GM20431 (cell line): ENCODE measurements around the gene MOK.

Experiments
- in situ Hi-C: fragments of 300-500 bp; cut with MseI, MboI; formaldehyde crosslinking; loops from one replicate; pipeline ENCODE4 v1.15.0; 2020; ENCODE audit warnings: low sequenced_read_pairs; ENCODE audit not compliant: unreplicated experiment

Gene MOK

DNA sequence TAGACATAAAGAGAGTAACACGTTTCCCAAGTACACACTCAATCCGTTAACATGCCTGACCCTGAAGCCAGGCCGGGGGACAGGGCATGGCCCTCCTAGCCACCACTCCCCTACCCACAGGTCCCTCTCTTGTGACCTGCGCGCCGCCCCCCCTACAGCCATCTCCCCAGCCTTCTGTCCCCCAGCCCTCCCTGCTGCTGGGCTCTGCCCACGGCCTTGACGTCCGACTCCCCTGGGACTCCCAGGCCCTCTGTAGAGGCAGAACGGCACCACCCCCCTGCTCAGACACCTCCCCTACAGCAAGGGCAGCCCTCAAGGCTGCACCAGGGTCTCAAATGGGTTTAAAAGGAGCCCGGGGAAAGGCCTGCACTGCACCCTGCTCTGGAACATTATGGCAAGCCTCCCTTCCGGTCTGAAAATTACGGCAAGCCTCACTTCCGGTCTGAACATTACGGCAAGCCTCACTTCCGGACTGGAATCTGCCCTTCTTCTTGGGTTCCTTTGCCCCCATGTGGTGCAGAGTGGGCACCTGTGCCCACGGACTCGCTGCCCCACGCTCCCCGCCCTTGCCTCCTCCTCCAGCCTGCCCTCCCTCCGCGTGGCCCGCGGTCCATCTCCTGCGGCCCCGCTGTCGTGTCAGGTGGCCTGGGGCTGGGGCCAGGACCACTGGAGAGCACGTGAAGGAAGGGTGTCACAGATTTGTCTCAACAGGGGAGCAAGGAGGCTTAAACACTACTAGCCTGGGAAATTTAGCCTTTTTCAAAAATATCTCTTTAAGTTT, 77.6 kb downstream of the MOK start:
- in situ Hi-C loops, result no loop called here

DNA sequence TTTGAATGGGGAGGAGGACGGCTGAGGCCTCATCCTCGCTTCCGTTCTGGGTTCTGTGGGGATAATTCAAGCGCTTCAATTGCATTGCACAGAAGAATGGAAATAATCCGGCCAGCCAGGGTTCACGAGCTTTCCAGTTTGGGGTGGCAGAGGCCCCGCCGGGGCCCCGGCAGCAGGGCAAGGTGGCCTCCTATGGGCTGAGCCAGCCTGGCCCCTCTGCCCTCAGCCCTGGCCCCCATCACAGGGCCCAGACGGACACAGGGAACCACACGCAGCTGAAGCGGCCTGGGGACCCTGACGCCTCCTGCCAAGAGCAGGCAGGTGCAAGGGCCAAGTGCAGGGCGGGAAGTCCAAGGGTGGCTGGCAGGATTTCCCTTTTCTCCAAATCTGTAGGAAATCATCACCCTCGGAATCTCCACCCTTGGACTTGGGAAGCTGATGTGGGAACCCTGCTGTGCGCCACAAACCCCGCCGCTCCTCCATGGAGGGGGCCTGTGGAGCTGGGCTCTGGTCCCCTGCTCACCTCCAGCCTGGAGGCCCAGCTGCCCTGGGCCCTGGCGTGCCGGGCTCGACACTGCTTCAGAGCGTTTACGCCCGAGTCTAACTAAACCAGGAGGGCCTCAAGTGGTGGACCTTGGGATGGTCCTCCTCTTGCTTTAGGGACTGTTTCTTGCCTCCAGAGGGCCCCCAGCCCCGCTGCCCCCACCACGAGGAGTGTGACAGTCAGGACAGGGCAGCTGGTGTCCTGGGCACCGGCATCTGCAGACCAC, 78.4 kb downstream of the MOK start:
- in situ Hi-C loops, result no loop called here

DNA sequence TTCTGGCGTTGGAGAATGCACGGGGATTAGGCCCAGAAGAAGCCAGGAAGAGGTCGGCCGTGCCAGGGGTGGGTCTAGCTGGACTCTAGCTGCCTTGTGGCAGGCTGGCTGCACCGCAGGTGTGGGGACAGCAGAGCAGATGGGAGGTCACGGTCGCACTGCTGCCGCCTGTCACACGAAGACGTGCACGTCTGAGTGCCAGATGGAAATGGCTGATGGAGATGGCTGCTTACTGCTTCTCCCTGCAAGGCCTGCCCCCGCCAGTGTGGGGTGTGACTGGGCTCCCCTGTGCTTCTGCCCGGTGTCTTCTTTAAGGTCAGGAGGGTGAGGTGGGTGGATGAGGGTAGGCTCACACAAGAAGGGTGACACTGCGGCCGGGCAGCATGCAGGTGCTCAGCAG, 79.0 kb downstream of the MOK start:
- in situ Hi-C loops, result no loop called here

DNA sequence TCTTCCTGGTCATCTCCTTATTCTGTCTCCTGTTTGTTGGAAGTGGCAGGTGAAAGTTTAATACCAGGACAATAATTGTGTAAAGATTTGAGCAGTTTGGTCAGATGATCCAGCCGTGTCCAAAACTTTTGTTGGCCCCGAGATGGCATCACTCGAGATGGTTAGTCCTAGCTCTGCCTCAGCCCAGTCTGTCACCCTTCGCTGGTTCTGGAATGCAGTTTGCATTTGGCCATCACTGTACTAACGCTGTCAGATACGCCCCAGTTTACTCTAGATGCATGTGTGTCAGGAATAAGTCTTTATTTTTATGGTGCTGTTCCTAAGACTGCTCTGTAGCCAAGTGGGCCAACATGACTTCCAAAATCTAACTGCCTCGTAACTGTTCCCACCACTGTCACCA, 79.6 kb downstream of the MOK start:
- in situ Hi-C loops, result no loop called here

DNA sequence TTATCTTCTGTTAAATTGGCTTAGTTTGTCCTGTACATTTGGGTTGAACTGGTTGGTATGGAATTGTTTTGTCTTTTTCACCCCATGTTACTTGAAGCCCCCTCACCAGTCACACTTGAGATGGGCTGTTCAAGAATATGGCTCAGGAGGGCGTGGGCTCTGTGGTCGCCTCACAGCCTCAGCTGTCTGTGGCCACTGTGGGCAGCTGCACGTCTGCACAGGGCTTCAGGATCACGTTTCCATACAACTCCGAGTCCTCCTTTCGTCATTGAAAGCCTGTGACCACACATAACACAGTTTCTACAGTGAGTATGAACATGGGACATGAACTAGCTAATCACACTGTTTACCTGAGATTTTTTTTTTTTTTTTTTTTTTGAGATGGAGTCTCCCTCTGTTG, 81.3 kb downstream of the MOK start:
- in situ Hi-C loops, result no loop called here

DNA sequence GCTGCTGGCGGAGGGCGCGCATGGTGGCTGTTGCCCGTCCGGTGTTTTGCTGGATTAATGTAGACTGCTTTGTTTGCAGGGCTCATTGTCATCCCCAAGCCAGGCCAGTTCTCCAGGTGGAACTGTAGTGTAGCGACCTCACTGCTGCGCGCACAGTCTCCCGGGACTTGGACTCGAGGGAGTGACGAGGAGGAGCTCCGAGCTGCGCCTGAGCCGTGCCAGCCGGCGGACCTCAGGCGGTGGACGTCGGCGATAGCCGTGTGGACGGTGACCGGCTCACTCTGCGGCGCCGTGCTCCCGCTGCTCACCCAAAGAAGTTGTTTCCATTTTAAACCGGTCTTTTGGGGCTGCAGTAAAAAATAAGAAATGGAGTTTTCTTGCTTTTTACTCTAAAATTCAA, 82.2 kb downstream of the MOK start:
- in situ Hi-C loops, result no loop called here

DNA sequence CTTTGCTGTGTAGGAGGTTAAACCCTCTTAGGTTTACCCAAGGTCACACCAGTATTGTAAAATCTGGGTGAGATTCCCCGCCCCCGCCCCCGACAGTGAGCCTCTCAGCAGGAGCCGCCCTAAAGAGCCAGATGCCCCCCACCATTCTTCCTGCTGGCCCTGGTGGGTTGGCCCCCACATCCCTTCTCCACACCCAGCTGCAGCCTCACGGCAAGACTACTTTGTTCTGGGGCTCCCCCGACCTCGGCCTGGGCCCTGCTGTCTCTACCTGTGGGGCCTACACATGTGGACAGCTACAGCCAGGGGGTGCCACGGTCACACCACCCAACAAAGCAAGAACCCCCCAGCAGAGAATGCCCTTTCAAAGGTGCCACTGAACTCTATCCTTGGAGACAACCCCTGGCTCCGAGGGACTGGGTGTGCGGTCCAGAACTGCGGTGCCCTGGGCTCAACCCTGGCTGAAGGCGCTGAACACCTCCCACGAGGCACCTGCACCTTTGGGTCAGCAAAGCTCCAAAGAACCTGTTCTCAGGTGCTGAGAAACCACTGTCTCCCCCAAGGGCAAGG, 82.9 kb downstream of the MOK start:
- in situ Hi-C loops, result no loop called here

DNA sequence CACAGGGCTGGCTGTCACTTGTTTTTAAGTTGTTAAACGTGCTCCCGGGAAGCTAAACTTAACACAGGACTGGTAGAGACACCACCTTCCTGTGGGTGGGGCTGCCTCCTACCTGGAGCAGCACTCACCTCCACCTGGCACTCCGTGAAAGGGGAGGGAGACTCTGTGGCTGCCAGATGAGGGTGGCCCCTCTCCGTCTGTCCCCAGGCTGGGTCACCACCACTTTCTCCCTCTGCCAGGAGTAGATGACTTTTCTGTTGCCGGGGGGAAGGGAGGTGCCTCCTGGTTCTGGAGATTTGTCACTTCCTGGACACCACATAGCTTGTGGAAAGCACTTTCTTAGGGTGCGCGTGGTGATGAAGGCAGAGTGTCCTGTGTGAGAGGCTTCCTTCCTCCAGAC, 83.9 kb downstream of the MOK start:
- in situ Hi-C loops, result no loop called here

DNA sequence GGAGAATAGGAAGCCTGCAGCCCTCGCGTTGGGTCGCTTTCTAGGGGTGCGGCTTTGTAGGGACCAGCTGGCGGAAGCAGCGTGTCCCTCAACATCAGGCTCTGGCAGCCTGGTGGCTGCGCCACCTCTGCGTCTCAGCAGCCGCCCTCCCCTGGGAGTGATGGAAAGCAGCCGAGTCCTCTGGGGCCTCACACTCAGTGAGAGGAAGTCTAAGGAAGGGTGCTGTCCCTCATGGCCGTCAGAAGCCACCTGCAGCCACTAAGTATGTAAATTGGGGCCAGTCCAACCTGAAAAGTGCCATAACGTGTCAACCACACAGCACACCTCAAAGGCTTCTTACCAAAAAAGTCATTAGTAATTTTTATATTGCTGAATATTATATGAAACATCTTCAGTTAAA, 84.9 kb downstream of the MOK start:
- in situ Hi-C loops, result no loop called here

DNA sequence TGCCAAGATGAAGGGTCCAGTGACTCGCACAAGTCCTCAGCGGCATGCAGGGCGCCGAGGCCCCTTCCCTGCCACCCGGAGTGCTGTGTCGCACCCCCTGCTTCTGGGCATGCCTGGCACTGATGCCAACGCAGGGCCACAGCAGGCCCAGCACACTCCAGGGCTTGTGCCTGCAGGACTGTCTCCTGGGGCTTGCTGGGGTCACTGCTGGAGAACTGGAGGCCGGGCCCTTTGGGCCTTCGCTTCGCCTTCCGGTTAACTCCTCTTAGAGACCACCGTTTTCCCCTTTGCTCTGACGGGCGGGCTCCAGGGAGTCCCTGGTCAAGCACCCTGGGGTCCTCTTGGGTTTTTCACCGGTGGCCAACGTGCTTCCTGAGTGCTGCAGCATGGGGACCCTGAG, 85.6 kb downstream of the MOK start:
- in situ Hi-C loops, result no loop called here

DNA sequence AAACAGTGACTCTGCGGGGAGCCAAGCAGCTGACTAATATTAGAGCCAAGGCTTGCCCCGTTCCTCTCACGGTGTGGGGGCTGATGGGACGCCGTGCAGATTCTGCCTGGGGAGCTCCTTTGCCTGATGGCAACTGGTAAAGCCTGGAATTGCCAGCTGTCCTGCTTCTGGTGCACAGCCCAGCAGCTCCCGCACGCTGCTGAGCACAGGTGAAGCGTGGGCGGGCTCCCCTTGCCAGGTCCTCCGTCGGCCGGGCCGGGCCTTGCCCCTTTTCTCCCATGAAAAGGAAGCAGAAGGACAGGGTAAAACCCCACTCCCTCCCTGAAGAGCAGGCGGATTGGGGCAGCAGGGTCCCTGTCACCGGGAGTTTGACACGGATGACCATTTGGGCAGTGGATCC, 86.3 kb downstream of the MOK start:
- in situ Hi-C loops, result no loop called here

DNA sequence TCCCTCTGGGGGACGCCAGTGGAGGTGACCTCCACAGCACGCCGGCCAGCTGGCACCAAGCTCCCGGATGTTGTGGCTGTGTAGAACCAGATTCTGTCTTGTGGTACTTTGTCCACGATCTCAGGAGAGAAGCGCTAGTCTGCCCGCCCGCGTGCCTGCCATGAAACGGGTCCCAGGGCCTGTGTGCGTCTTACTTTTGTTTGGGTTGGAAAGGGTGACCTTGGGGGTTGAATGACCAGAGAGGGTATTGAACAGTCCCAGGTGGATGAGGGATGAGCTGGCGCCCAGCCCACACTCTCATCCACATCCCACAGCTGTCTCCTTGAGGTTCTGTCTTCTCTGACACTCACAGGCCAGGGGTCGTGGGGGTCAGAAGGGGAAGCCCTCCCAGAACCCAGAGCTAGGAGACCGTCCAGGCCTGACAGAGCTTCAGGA, 87.0 kb downstream of the MOK start:
- in situ Hi-C loops, result no loop called here

DNA sequence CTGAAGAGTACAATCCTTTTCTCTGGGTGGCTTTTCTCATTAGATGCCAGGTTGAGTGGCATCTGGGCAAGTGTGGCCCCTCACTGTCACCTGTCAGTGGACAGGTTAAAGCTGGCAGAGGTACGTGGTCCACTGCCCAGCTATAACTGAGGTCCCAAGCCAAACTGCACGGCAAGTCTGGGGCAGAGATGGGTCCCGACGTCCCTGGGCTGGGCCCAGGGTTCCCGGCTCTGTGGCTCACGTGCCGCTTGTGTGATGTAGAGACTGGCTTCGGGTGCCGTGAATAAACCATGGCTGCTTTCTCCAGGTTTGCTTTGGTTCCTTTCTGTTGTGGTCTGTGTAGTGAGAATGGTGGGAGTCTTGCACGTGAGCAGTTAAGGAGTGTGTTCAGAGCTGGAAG, 87.6 kb downstream of the MOK start:
- in situ Hi-C loops, result no loop called here

DNA sequence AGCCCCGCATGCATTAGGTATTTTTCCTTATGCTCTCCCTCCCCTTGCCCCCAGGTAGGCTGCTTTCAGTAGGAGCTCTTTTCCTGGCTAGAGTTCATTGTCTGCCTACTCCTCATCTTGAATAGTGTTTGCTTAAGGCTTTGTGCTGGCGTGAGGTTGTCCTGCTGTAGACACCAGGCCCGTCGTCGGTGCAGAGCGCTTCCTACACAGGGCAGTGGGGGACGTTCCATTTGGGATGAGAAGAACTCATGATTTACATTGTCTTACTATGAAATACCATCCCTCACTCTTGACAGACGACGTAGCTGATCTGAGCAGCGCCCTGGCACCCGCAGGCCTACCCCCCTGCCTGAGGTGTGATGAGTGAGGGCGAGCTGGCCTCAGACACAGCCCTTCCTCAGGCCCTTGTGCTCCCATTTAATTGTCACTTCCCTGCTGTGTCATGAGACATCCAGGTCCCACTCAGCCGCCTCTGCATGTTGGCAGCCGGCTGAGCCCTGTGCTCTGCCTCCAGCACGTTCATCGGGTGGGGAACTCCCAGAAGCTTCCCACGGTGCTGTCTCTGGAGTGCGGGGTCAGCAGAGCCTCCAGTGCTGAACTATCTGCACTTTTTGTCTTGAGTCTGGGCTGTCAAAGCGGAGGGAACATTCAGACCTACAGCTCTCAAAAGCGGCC, 89.3 kb downstream of the MOK start:
- in situ Hi-C loops, result no loop called here

DNA sequence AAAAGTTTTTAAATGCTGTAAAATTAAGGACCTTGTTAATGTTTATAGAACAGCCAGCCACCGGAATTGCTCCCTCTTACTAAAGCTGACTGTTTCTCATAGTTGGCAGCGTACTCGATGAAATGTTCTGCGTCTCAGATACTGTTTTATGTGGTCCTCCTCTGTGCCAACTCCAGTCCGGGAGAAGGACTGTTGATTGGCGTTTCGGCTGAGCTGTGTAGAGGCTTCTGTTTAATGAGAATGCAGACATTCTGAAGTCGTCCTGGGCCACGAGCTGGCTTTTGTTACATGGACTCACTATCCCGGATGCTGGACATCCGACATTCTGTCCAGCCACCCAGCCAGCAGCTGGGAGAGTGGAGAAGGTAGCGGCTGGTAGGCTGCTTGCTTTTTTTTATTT, 89.9 kb downstream of the MOK start:
- in situ Hi-C loops, result no loop called here

DNA sequence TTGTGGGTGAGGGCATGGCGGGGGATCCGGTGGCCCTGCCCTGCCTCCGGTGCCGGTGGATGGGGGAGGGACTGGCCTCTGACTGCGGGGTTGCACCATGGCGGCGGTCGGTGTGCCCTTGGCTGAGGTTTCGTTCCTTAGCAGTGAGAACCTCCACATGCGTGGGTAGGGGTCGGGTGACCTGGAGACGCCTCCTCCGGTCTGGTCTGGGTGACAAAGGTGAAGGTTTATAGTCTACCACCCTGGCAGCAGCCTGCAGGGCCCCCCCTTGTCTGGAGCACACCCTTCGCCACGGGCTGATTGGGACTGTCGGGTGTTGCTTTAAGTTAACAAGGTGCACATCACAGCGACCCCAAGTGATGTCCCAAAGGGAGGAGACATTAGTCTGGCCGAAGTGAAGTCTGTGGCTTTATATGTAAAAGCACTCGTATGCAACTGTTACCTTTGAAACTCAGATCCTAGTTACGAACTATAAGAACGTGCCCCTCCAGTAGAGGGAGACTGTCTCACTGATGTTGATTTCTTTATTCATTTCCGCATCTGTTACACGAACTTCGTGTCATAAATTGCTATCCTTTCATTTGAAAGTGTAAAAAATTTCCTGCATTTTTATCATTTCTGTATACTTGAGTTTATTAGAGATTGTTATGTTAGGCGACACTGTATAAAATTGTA, 90.8 kb downstream of the MOK start:
- in situ Hi-C loops, result no loop called here

DNA sequence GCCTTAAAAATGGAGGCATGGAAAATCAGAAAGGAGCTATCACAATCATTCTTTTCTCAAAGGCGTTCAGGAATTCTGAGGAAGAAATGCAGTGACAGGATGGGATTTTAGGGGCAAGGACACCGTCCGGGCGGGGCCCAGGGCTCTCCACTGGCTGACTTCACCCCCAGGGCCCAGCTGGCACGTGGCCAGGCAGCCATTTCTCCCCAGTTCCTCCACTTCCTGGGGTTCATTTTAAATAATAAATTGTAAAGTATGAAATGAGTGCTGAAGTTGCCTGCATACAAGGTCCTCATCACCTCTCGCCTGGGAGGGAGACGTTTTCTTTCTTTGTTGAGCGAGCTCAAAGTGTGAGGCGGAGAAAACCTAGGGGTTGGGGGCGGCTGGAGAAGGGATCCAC, 91.5 kb downstream of the MOK start:
- in situ Hi-C loops, result no loop called here

DNA sequence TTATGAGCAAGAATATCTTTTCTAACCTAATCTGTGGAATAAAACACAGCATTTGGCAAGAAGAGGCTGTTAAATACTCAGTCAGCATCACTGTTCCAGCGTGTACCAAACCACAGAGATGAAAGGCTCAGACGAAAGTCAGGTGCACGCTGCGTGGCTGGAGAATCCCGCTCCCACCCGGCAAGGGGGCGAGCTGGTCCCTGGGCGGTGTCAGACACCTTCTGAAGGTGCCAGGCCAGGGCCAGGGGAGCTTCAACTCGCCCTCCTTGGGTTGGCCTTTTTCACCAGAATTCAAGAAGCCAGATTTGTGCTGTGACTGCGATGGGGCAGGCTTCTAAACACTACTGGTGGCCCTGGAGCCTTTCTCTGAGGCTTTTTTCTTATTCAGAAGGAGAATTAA, 92.1 kb downstream of the MOK start:
- in situ Hi-C loops, result no loop called here

DNA sequence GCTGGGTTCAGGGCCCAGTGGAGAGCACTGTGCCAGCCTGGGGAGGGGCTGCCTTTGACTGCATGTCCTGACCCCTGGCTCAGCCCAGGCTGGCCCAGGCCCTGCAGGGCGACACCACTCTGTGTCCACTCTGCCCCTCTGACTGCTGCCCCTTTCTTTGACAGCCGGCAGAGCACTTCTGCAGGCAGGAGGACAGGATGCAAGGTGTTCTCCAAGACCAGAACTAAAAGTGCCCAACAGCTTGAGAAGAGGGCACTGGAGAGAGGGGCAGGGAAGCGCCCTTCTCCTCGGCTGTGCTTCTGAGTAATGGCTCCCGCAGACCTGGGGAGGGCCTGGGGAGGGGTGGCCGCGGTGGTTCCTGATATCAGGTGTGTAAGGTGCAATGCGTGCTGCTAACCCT, 92.6 kb downstream of the MOK start:
- in situ Hi-C loops, result no loop called here

DNA sequence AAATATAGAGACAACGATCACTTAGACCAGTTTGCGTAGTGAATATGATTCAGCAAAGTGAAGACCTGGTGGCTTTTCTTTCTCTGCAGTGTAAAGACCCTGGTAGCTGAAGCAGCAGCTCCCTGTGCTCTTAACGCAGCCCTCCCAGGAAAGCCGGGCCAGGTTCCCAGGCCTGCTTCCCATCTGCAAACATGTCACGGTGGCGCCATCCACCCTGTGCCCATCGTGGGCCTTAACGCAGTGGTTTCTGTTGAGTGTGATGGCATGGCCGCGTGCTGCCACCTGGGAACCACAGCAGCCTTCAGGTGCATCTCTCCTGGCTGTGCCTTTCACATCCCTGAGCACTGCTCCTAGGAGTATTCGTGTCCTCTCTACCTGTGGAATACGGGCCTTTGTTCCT, 93.7 kb downstream of the MOK start:
- in situ Hi-C loops, result no loop called here
